ENCODE results near the gene PSMC1.

The PSMC1 gene

DNA sequence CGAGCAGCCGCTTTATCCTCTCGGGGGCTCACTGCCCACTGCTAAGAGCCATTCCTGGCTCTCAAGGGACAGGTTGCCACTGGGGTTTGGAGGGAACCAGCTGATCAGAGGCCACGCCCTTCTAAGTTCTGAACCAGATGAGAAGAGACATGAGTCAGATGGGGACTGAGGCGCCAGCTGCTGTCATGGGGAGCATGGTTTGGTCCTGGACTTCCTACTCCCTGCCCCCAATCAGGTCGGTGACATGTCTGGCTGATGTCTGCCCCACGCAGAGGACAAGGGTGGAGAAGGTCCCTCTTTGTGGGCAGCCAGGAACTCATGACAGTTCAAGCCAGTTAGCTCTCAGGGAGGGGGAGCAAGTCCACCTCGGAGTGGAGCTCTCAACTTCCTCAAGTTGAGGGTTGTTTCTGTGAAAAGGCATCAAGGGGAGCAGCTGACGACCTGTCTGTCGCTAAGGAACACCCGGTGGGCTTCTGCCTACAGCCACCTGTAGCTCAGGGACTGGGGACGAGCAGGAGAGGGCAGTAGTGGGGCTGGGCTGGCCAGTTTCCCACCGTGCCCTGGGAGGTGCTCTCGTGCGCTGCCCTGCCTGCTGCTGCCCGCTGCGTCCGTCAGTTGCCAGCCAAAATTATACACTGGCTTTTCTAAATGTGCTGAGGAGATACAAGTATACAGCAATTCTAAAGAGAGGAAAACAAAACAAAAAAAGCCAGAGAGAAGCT is 20.5 kb downstream of the PSMC1 start:
- DNase-seq (ENCODE audit: low read depth in 2 of 2): no peak

DNA sequence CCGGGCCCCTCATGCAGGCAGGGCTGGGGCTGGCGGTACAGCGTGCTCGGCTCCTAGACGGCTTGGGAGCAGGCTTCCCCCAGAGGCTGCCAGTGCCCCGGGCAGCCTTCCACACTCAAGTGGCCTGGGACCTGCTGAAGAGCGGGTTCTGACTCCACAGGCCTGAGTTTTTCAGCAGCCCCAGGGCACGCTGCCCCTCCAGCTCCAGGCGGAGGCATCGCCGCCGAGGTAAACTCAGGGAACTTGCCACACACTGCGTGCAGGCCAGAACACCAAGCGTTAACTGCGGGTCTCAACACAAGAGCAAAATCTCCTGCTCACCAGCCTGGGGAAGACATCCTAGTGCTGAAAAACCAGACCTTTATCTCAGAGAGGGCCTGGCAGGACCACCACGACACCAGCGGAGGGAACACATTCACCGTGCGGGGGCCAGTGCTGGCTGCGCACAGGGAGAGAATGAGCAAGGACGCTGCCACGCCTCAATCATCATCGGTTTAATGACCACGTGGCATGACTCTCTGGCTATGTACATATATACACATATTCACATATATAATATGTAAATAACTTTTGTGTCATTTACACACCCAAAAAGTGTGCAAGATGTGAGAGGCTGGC is 21.3 kb downstream of the PSMC1 start:
- DNase-seq (ENCODE audit: low read depth in 2 of 2): no peak

DNA sequence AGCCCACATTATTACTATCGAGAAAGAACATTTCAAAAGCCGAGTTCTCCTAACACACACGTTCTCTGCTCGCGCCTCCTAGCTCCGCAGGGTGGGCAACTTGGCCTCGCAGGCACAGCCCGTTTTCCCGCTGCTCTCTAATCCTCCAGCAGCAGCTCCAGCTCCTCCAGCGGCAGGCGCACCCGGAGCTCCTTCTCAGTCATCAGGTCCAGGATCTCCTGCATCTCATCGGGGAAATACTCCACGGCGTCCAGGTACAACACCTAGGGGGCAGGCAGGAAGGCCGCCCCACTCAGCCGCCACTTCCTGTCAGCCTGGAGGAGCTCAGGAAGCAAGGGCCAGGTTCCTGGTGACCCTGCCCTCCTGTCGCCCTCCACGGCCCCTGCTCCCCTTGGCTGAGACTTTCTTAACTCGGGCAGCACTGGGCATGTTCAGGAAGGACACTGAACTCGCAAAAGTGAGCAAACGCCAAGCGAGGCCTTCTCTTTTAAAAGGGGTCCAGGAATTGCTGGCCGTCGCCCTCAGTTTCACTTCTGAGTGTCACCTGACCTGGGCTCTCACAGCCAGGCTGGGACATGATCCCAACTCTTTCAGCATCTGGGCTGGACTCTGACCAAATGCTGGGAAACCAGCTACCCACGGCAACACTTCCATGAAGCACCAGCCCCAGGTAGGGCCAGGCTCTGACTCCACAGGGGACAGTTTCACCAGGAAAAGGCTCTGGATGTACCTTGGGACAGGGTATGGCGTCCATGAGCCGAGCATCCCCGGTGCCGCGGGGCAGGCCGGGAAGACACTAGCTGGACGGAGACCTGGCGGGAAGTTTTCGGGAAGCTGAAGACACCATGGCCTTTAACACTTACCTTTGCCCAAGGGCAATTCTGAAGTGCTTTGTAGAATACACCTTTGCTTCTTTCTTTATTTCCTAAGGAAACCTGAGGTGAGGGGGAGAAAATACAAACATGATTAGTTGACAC is 22.1 kb downstream of the PSMC1 start:
- DNase-seq (ENCODE audit: low read depth in 2 of 2): no peak

DNA sequence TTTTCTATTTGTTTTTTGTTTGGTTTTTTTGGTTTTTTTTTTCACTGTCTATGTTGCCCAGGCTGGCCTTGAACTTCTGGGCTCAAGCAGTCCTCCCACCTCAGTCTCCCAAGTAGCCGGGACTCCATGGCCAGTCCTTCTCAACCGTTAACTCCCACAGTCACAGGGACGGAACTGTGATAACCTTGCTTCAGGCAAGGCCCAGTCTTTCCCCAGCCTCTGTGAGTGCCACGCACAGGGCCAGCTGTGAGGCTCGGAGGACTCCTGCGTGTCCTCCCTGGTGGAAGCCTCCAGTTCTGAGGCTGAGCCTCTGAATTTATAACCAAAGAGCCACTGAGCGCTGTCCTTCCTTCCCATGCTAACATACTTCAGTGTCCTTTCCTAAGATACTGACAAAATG is 23.7 kb downstream of the PSMC1 start:
- no peak for DNase-seq (ENCODE audit: low read depth in 2 of 2)

DNA sequence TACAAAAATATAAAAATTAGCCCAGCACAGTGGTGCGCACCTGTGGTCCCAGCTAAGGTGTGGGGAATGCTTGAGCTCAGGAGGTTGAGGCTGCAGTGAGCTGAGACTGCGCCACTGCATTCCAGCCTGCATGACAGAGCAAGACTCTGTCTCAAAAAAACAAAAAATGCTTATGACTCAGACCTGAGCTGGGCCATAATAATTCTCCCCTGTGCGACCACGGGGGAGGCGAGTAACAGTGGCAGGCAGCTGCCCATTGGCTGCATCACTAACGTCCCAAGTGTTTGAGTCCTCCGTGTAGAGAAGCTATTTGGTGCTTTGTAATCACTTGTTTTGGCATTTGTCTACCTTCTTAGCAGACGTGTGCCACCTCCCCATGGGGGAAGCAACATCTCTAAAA is 24.9 kb downstream of the PSMC1 start:
- DNase-seq (ENCODE audit: low read depth in 2 of 2): no peak

DNA sequence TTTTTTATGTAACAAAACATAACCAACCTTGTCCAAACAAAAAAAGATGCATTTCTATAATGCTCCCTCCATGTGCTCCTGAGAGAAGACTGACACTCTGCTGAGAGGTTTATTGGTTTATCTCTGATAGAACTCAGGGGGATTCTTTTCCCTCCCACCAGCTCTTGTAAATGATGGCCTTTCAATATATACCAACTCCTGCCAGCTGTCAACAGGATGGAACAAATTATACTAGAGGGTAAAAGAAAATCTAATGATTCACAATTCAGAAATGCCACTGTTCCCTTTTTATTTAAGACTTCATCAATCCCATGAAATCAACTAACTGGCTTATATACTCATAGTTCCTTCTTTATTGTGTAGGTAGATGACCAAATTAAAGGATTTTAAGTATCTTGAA is 25.4 kb downstream of the PSMC1 start:
- no peak for DNase-seq (ENCODE audit: low read depth in 2 of 2)

DNA sequence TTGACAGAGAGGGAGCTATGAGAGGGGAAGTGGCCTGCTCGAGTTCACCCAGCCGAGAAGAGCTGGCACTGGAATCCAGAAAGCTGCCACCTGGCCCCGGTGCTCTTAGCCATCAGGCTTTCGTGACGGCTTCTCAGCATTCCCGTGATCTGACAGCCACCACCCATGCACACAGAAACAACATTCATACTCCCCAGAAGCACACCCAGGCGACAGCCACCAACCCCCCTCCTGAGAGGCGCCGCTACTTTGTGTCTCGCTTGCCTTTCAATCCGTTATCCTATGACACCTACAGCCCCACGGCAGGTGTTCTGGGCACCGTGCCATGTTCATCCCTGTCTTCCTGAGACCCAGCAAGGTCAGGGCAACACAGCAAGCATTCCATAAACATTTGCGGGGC is 31.4 kb downstream of the PSMC1 start:
- DNase-seq (ENCODE audit: low read depth in 2 of 2): no peak

DNA sequence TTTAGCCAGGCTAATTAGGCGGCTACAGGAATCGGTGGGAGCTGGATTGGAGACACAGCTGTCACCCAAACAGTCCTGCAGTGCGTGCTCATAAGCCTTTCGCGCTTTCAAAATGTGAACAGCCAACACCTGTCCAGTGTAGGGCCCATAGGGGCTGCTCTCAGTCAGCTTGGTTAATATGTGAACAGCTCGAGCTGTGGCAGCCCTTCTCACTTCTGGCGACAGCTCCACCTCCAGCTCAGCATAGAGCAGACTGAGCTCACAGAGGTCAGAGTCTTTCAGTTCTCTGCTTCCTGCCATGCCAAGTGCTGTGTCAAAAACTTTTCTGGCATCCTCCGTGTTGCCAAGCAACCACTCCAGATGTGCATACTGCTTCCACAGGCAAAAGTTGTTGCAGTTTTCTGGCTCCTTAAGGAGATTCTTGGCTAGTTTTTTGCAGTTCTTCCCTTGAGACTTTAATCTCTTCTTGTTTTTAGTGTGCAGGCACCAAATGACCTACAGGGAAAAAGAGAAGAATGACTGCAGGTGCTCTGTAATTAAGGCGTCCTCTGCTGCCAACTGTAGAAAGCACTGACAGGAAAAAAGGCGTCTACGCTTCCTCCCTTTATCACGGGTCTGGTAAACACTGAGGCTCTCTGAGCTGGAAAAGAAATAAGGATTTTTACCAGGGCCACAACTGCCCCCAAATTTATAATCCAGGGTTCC is 32.5 kb downstream of the PSMC1 start:
- no peak for DNase-seq (ENCODE audit: low read depth in 2 of 2)

DNA sequence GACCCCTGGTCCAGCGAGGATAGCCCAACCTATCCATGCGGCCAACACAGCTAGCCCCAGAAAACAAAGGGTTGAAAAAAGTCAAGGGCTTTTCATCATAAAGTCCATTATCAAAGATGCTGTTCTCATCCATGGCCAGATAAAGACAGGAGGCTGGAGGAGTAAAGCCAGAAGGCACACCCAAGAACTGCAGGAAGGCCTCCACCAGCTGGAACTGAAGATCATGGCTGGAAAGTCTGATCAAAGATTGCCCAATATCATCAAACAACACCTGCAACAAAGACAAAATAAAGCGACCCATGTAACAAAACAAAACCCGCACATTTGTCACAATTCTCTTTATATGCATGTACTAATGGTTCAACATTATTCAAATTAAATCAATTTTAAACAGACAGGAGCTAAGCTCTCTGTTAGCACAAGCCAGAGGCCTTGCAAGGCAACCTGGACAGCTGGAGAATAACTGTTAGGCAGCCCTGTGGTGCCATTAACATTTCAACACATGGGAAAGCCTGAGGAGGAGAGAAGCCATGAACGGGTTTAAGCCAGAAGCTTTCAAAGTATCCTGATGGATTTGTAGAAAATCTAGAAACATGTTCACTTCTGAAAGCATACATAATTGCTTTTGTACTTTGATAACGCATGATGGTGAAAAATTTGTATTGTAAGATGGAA is 34.1 kb downstream of the PSMC1 start:
- no peak for DNase-seq (ENCODE audit: low read depth in 2 of 2)

DNA sequence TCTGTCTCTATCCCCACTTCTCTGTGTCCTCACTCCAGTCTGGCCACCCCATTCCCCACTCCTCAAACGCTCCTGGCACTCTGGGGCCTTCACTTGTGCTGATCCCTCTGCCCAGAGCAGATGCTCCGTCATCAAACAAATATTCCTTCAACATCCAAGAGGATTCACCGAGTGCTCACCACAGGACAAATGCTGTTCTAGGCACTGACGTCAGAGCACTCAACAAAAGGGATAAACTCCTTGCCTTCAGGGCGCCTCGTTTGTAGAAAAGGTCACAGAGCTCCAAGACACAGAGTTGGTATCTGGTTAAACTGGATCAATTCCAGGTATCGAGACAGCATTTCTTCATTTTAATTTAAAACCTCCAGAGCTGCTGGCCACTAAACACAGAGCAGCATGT is 35.3 kb downstream of the PSMC1 start:
- no peak for DNase-seq (ENCODE audit: low read depth in 2 of 2)

DNA sequence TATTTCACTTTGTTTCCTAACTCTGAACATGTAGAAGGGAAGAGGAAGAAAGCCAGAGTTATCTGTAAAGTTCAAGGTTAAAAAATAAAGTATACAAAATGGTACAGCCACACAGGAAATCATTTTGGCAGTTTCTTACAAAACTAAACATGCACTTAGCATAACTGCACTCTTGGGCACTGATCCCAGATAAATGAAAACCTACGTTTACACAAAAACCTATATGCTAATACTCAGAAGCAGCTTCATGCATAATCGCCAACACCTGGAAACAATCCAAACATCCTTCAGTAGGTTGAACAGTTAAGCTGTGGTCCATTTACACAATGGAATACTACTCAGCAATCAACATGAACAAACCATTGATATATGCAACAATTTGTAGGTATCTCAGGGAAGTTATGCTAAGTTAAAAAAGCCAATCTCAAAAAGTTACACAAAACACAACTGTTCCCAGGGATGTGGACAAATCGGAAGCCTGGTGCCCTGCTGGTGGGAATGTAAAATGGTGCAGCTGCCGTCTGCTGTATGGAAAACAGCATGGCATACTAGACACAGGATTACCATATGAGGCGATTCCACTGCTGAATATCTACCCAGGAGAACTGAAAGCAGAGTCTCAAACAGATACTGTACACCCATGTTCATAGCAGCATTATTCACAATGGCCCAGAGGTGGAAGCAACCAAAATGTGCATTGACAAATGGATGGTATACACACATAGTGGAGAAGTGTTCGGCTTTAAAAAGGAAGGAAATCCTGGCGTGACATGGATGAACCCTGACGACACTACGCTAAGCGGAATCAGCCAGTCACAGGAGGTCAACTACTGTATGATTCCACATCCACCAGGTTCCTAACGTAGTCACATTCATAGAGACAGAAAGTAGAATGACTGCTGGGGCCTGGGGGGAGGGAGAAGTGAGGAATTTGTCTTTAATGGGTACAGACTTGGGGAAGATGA is 37.7 kb downstream of the PSMC1 start:
- no peak for DNase-seq (ENCODE audit: low read depth in 2 of 2)

DNA sequence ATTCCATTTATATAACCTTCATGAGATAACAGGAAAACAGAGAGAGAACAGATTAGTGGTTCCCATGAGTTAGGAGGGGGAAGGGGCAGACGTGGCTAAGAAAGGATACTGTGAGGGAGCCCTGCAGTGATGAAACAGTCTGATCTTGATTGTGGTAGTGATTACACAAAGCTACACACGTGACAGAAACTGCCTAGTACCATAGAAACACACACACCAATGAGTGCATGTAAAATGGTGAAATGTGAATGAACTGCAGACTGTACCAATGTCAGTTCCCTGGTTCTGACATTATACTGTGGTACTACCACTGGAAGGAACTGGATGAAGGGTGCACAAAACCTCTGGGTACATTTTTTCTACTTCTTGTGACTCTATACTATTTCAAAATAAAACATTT is 38.5 kb downstream of the PSMC1 start:
- no peak for DNase-seq (ENCODE audit: low read depth in 2 of 2)

DNA sequence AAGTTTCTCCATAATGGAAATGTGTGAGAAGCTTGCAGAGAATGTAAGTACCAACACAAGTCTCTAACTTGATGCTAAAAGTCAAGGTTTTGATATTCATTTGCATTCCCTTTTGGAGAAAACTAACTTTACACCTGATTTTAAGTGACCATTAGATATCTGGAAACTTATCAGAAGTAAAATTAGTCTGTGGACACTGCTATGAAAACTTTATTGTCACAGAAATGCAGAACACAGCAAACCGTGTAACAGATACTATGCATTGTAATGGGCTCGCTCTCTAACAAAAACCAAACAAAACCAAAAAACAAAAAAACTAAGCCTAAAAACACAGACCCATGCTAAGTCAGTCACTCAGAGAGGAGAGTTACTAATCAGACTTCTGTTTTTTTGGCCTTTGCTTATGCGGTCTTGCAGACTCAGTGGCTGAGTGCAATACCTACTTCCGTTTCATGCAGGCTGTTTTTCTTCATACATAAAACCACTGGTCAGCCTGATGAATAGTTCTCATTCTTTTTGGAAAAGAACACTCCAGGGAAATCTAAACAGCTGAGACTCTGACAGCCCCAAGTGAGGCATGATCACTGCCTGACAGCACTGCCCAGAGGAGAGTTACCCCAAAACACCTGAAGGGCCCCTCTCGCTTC is 39.6 kb downstream of the PSMC1 start:
- no peak for DNase-seq (ENCODE audit: low read depth in 2 of 2)

DNA sequence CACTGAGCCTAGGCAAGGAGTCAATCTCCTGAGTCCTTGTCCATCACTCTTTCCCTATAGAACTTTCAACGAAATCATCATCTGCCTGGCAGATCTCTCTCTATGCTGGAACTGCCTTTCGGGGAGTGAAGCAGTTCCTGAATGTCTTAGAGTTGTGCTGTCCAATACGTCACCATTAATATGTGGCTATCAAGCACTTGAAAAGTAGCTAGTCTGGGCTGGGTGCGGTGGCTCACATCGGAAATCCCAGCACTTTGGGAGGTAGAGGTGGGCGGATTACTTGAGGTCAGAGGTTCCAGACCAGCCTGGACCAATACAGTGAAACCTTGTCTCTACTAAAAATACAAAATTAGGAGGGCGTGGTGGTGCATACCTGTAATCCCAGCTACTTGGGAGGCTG is 40.3 kb downstream of the PSMC1 start:
- no peak for DNase-seq (ENCODE audit: low read depth in 2 of 2)

DNA sequence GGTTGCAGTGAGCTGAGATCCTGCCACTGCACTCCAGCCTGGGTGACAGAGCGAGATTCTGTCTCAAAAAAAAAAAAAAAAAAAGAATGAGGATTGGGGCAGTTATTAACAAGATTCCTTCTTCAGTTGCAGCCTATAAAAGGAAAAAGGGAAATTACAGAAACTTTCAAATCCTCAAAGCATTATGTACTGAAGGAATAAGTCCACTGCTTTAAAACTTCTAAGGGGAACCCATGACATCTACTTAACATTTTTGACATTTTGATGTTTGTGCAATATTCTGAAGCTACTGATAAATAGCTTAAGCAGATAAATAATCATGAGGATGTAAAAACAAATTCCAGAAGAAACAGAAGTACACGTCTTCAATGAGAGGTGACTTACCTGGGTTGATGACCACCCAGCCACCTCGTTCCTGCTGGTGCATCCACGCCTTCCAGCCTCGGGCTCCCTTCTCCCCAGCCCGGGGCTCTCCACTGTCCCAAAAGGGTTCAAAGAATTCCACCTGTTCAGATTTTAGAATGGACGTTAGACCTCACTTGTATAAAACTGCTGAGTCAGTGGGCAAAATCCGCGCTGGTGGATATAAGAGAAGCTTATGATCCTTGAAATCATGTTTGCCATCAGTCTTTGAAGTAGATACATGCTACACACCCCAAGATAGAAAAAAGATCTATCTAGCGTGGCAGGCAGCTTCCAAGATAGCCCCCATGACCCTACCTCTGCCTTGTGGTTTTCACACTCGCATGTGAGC is 41.7 kb downstream of the PSMC1 start:
- DNase-seq (ENCODE audit: low read depth in 2 of 2): no peak

DNA sequence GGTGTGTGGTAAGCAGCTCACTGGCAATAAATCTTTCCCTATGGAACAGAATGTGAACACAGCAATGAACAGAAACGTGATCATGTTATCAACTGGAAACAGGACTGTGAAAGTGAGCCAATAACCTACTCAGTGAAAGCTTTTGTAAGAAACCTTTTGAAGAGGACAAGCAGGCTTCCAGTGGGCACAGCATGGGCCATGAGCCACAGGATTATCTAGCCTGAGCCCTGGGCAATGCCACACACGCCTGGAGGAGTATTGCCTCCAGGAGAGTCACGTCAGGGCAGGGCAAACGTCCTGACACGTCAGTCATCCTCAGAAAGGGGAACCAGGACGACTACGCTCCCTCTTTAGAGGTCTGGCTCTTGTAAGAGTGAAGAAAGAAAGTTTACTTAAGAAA is 43.1 kb downstream of the PSMC1 start:
- DNase-seq (ENCODE audit: low read depth in 2 of 2): no peak

DNA sequence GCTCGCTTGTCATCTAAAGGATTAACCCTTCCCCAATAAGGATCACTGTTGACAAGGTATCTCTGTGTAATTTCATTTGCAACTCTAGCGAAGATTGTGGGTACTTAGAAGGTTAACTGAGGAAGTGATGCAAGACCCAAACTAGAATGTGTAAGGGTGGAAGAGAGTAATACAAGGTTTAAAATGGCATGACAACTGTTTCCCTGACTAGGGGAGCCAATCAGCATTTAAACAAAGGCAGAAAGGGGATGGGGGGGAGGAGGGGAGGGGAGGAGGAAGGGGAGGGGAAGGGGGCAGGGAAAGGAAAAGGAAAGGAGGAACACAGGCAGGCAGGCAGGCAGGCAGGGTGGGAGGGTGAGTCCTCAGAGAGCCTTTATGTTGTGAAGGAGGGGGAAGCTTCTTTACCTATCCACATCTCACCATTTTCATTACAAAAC is 44.3 kb downstream of the PSMC1 start:
- no peak for DNase-seq (ENCODE audit: low read depth in 2 of 2)

DNA sequence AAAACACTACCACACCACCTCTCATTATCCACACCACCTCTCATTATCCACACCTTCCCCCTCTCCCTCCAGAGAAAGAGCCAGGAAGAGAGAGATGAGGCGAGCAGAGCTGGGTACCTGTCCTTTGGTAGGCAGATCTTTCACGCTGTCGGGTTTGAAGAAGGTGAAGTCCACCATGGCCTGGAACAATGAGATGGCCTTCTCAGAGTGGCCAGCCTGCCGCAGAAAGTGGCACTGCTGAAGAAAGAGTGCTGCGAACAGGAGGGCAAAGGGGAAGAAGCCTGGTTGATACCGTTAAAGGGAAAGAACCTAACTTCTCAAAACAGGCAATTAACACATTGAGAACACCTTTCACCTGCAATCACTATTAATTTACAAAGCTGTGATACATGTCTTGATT is 44.8 kb downstream of the PSMC1 start:
- no peak for DNase-seq (ENCODE audit: low read depth in 2 of 2)

DNA sequence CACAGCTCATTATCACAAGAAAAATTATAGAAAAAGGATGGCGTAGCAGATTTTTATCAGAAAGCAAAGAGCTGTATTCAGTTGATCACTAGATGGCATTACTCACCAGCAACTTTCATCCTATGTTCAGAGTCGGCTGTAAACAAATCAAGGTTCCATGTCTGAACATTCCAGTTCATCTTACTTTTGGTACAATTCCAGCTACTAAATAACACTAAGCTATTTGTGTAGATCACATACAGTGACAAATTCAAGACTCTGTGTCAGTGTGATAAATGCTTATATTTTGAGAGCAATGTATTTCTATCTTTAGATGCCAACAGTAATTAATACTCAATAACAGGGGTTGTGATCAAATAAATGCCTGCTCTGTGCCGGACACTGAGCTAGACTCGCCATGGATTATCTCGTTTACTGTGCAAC is 45.3 kb downstream of the PSMC1 start:
- DNase-seq (ENCODE audit: low read depth in 2 of 2): no peak
